Mesothelial cell of epicardium (in vitro differentiated cells): Measurements from ENCODE around the gene FAM210B. TPM values are rescaled to one million over a fixed set of nuclear protein-coding genes. Genes with fewer than 3 reads are reported as not detected.
"Not testable (repeated sequence)": the region's sequence is repeated elsewhere in the genome, so short reads cannot be mapped to it uniquely, and the experiment has no call there.

ENCODE experiments used
- DNase-seq, 2 experiments: peaks; one replicate each; pipeline ENCODE4 v3.0.0; 2021; ENCODE audit warnings: low spot score in 2 of 2; ENCODE audit not compliant: unreplicated experiment in 2 of 2
- H3K27ac Mint-ChIP-seq: 2 replicates; pipeline ENCODE4 v1.8.0; 2021; ENCODE audit warnings: mixed read lengths
- H3K27me3 Mint-ChIP-seq: 2 replicates; pipeline ENCODE4 v1.8.0; 2021; ENCODE audit warnings: low read depth, mixed read lengths
- H3K36me3 Mint-ChIP-seq: 2 replicates; pipeline ENCODE4 v1.8.0; 2021; ENCODE audit warnings: mixed read lengths
- H3K4me1 Mint-ChIP-seq: 2 replicates; pipeline ENCODE4 v1.8.0; 2021; ENCODE audit warnings: mixed read lengths
- H3K4me3 Mint-ChIP-seq: 2 replicates; pipeline ENCODE4 v1.8.0; 2021; ENCODE audit warnings: mild to moderate bottlenecking, moderate library complexity, mixed read lengths
- H3K9me3 Mint-ChIP-seq: 2 replicates; pipeline ENCODE4 v1.8.0; 2021; ENCODE audit warnings: mixed read lengths
- CTCF ChIP-seq: fragments of 200-600 bp; sonication (generic); IDR thresholded peaks from one replicate; pipeline ENCODE4 v1.5.0; 2021; ENCODE audit warnings: antibody characterized with exemption; ENCODE audit not compliant: unreplicated experiment
- total RNA-seq: library from RNA; stranded (reverse); gene quantifications from 3 replicates; pipeline ENCODE4 v1.2.1, GENCODE V29; 2021

FAM210B gene
- total RNA-seq, 1 donor from 2014 or later: 66.4 TPM

GRCh38 chr20:56323656-56324055, 35.1 kb upstream of the FAM210B start:
- H3K9me3 Mint-ChIP-seq: peaks cover 71% of the 10 kb centered on the region
- H3K4me1 Mint-ChIP-seq: no peaks in the 10 kb centered on the region
- H3K36me3 Mint-ChIP-seq: peaks cover 2% of the 10 kb centered on the region
- no peaks in the 10 kb centered on the region for H3K27me3 Mint-ChIP-seq
- no peak overlapping the region for H3K4me3 Mint-ChIP-seq
- no peak for TF ChIP-seq CTCF
- DNase-seq: no peak
- H3K27ac Mint-ChIP-seq: no peak overlapping the region

GRCh38 chr20:56324806-56325205, 34.0 kb upstream of the FAM210B start:
- no peak for DNase-seq
- H3K4me3 Mint-ChIP-seq: no peak overlapping the region
- TF ChIP-seq CTCF: no peak
- no peak overlapping the region for H3K27ac Mint-ChIP-seq
- peaks cover 71% of the 10 kb centered on the region for H3K9me3 Mint-ChIP-seq
- H3K4me1 Mint-ChIP-seq: no peaks in the 10 kb centered on the region
- no peaks in the 10 kb centered on the region for H3K27me3 Mint-ChIP-seq
- peaks cover 2% of the 10 kb centered on the region for H3K36me3 Mint-ChIP-seq

- no peak overlapping the region for H3K27ac Mint-ChIP-seq
- H3K4me3 Mint-ChIP-seq: no peak overlapping the region
- no peaks in the 10 kb centered on the region for H3K27me3 Mint-ChIP-seq
- peaks cover 2% of the 10 kb centered on the region for H3K36me3 Mint-ChIP-seq
- no peak for TF ChIP-seq CTCF
- H3K9me3 Mint-ChIP-seq: peaks cover 66% of the 10 kb centered on the region
- H3K4me1 Mint-ChIP-seq: no peaks in the 10 kb centered on the region
- no peak for DNase-seq
These were observed 29.9 kb upstream of the FAM210B start for GRCh38 chr20:56328861-56329260.

- H3K4me1 Mint-ChIP-seq, H3K27ac Mint-ChIP-seq, H3K36me3 Mint-ChIP-seq, DNase-seq, H3K4me3 Mint-ChIP-seq: not testable (repeated sequence)
- H3K9me3 Mint-ChIP-seq: peaks cover 37% of the 10 kb centered on the region
- H3K27me3 Mint-ChIP-seq: peaks cover 25% of the 10 kb centered on the region
These were observed 22.1 kb upstream of the FAM210B start for GRCh38 chr20:56336709-56337108.

GRCh38 chr20:56342783-56343182, 16.0 kb upstream of the FAM210B start:
- H3K4me1 Mint-ChIP-seq: peaks cover 11% of the 10 kb centered on the region
- no peak for TF ChIP-seq CTCF
- H3K36me3 Mint-ChIP-seq: no peaks in the 10 kb centered on the region
- no peak for DNase-seq
- H3K4me3 Mint-ChIP-seq: no peak overlapping the region
- H3K27ac Mint-ChIP-seq: no peak overlapping the region
- H3K27me3 Mint-ChIP-seq: peaks cover 71% of the 10 kb centered on the region
- H3K9me3 Mint-ChIP-seq: peaks cover 6% of the 10 kb centered on the region

- H3K27me3 Mint-ChIP-seq: peaks cover 71% of the 10 kb centered on the region
- peak overlapping the region; percentile 53 for H3K4me3 Mint-ChIP-seq
These were observed 14.9 kb upstream of the FAM210B start for GRCh38 chr20:56343861-56344381.

More at GRCh38 chr20:56343861-56344381, 14.9 kb upstream of the FAM210B start:
- Mint-ChIP-seq H3K27ac (no peak overlapping the region), H3K4me1 (peaks cover 21% of the 10 kb centered on the region), H3K36me3 (no peaks in the 10 kb centered on the region), H3K9me3 (peaks cover under 1% of the 10 kb centered on the region)
- peak; percentile 52 to 72 for DNase-seq
- TF ChIP-seq CTCF: peak; percentile 82
